HepG2 (cell line): ENCODE results near the gene IGF2BP3. TPM values are rescaled to one million over a fixed set of nuclear protein-coding genes. Genes with fewer than 3 reads are reported as not detected.

Experiments used
- BRCA1 ChIP-seq: sonication (generic); formaldehyde crosslinking; IDR thresholded peaks from 2 replicates; pipeline ENCODE4 v1.4.0; 2020; ENCODE audit warnings: missing genetic modification reagents
- CHD4 ChIP-seq: fragments of 200-600 bp; sonication (generic); IDR thresholded peaks from 2 replicates; pipeline ENCODE4 v1.7.0; 2017; ENCODE audit warnings: mild to moderate bottlenecking, low read length, borderline replicate concordance
- ELF1 ChIP-seq: sonication (generic); formaldehyde crosslinking; IDR thresholded peaks from 2 replicates; pipeline ENCODE4 v1.4.0; 2020; ENCODE audit warnings: missing genetic modification reagents
- GTF3A ChIP-seq: sonication (generic); formaldehyde crosslinking; conservative IDR thresholded peaks from 2 replicates; pipeline ENCODE4 v1.4.0; 2020; ENCODE audit warnings: mild to moderate bottlenecking, missing genetic modification reagents
- HOXA3 ChIP-seq: sonication (generic); formaldehyde crosslinking; IDR thresholded peaks from 2 replicates; pipeline ENCODE4 v1.5.0; 2020; ENCODE audit warnings: missing genetic modification reagents
- LBX2 ChIP-seq: sonication (generic); formaldehyde crosslinking; IDR thresholded peaks from 2 replicates; pipeline ENCODE4 v1.5.0; 2020; ENCODE audit warnings: missing genetic modification reagents, mild to moderate bottlenecking, borderline replicate concordance
- NRL ChIP-seq: sonication (generic); formaldehyde crosslinking; IDR thresholded peaks from 2 replicates; pipeline ENCODE4 v1.5.0; 2020; ENCODE audit warnings: missing genetic modification reagents, mild to moderate bottlenecking, moderate library complexity, borderline replicate concordance
- PCBP2 ChIP-seq: fragments of 200-400 bp; formaldehyde crosslinking; optimal IDR thresholded peaks from 2 replicates; pipeline ENCODE3; 2018; ENCODE audit warnings: low read length, low read depth; ENCODE audit not compliant: poor library complexity, severe bottlenecking
- RXRA ChIP-seq: sonication (generic); formaldehyde crosslinking; IDR thresholded peaks from 2 replicates; pipeline ENCODE4 v1.5.1; 2020; ENCODE audit warnings: missing genetic modification reagents
- SSRP1 ChIP-seq: IDR thresholded peaks from 2 replicates; pipeline ENCODE4 v1.6.1; 2016; ENCODE audit warnings: control low read depth
- ZBTB37 ChIP-seq: sonication (generic); formaldehyde crosslinking; IDR thresholded peaks from 2 replicates; pipeline ENCODE4 v1.4.0; 2020; ENCODE audit warnings: mild to moderate bottlenecking, missing genetic modification reagents
- ZNF382 ChIP-seq: sonication (generic); formaldehyde crosslinking; IDR thresholded peaks from 2 replicates; pipeline ENCODE4 v1.5.0; 2020; ENCODE audit warnings: missing genetic modification reagents, mild to moderate bottlenecking, borderline replicate concordance
- ZNF616 ChIP-seq: sonication (generic); formaldehyde crosslinking; IDR thresholded peaks from 2 replicates; pipeline ENCODE4 v1.5.0; 2020; ENCODE audit warnings: low read depth, mild to moderate bottlenecking, missing genetic modification reagents
- polyA plus RNA-seq, 8 experiments: library from polyadenylated mRNA; depleted of rRNA in 3 of 8; stranded (reverse) in 7 of 8; unstranded in 1 of 8; fragments of >200 nt; fragmentation: Illumina TruSeq in 4 of 8; extraction: Trizol in 4 of 8; gene quantifications; 2 replicates each; pipeline versions ENCODE4 v1.2.1 to v1.2.3, GENCODE V29; 2011 to 2016; ENCODE audit warnings: low read depth in 4 of 8, missing spikeins in 1 of 8, mixed read lengths in 1 of 8; ENCODE audit not compliant: insufficient read depth in 1 of 8
- total RNA-seq, 5 experiments: library from RNA; depleted of rRNA; stranded (reverse); fragments of >200 nt; fragmentation: Illumina TruSeq; extraction: Trizol; gene quantifications; 2 replicates each; pipeline ENCODE4 v1.2.3, GENCODE V29; 2016; ENCODE audit warnings: low read depth in 1 of 5
- TF ChIP-seq, protein P1 (sequence below): IDR thresholded peaks from 2 replicates; pipeline ENCODE4 v1.6.1; 2018; ENCODE audit warnings: missing genetic modification reagents
- TF ChIP-seq, protein P2 (sequence below): sonication (generic); formaldehyde crosslinking; IDR thresholded peaks from 2 replicates; pipeline ENCODE4 v1.4.0; 2020; ENCODE audit warnings: mild to moderate bottlenecking, missing genetic modification reagents
- TF ChIP-seq, protein P3 (sequence below): sonication (generic); formaldehyde crosslinking; IDR thresholded peaks from 2 replicates; pipeline ENCODE4 v1.4.0; 2020; ENCODE audit warnings: missing genetic modification reagents, borderline replicate concordance
- TF ChIP-seq, protein P4 (sequence below): sonication (generic); formaldehyde crosslinking; IDR thresholded peaks from 2 replicates; pipeline ENCODE4 v1.4.0; 2020; ENCODE audit warnings: mild to moderate bottlenecking, missing genetic modification reagents

Gene IGF2BP3
- total and polyA plus RNA-seq, 2 of the 13 experiments (the other 11 are each of a cell fraction or from before 2014, with no cell fraction given), result 37.7 to 39.5 TPM

GRCh38 chr7:23294549-23295400, 175.5 kb downstream of the IGF2BP3 start (continued):
- TF ChIP-seq PCBP2, result no peak
- TF ChIP-seq RXRA (CRISPR knock-in tag), result 0 out of 2 replicates have a peak, but pooled peaks have one; percentile 8
- TF ChIP-seq LBX2 (CRISPR knock-in tag), result no peak
- TF ChIP-seq, protein P1, sequence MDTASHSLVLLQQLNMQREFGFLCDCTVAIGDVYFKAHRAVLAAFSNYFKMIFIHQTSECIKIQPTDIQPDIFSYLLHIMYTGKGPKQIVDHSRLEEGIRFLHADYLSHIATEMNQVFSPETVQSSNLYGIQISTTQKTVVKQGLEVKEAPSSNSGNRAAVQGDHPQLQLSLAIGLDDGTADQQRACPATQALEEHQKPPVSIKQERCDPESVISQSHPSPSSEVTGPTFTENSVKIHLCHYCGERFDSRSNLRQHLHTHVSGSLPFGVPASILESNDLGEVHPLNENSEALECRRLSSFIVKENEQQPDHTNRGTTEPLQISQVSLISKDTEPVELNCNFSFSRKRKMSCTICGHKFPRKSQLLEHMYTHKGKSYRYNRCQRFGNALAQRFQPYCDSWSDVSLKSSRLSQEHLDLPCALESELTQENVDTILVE (CRISPR knock-in tag), result no peak; the same call in 1 of the 2 replicates
- peak; percentile 87; the same call in 1 of the 2 replicates for TF ChIP-seq CHD4
- no peak for TF ChIP-seq NRL (CRISPR knock-in tag)
- TF ChIP-seq SSRP1 (CRISPR knock-in tag), result peak; percentile 43; the same call in 1 of the 2 replicates
- TF ChIP-seq, protein P2, sequence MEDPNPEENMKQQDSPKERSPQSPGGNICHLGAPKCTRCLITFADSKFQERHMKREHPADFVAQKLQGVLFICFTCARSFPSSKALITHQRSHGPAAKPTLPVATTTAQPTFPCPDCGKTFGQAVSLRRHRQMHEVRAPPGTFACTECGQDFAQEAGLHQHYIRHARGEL (CRISPR knock-in tag), result no peak
- TF ChIP-seq ZNF616, result no peak
- TF ChIP-seq BRCA1 (CRISPR knock-in tag), result no peak
- no peak for TF ChIP-seq ELF1 (CRISPR knock-in tag)
- no peak for TF ChIP-seq GTF3A (CRISPR knock-in tag)
- TF ChIP-seq, protein P3, sequence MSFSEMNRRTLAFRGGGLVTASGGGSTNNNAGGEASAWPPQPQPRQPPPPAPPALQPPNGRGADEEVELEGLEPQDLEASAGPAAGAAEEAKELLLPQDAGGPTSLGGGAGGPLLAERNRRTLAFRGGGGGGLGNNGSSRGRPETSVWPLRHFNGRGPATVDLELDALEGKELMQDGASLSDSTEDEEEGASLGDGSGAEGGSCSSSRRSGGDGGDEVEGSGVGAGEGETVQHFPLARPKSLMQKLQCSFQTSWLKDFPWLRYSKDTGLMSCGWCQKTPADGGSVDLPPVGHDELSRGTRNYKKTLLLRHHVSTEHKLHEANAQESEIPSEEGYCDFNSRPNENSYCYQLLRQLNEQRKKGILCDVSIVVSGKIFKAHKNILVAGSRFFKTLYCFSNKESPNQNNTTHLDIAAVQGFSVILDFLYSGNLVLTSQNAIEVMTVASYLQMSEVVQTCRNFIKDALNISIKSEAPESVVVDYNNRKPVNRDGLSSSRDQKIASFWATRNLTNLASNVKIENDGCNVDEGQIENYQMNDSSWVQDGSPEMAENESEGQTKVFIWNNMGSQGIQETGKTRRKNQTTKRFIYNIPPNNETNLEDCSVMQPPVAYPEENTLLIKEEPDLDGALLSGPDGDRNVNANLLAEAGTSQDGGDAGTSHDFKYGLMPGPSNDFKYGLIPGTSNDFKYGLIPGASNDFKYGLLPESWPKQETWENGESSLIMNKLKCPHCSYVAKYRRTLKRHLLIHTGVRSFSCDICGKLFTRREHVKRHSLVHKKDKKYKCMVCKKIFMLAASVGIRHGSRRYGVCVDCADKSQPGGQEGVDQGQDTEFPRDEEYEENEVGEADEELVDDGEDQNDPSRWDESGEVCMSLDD (CRISPR knock-in tag), result no peak
- TF ChIP-seq HOXA3 (CRISPR knock-in tag), result peak; percentile 71
- TF ChIP-seq ZNF382, result no peak
- no peak for TF ChIP-seq ZBTB37 (CRISPR knock-in tag)
- TF ChIP-seq, protein P4, sequence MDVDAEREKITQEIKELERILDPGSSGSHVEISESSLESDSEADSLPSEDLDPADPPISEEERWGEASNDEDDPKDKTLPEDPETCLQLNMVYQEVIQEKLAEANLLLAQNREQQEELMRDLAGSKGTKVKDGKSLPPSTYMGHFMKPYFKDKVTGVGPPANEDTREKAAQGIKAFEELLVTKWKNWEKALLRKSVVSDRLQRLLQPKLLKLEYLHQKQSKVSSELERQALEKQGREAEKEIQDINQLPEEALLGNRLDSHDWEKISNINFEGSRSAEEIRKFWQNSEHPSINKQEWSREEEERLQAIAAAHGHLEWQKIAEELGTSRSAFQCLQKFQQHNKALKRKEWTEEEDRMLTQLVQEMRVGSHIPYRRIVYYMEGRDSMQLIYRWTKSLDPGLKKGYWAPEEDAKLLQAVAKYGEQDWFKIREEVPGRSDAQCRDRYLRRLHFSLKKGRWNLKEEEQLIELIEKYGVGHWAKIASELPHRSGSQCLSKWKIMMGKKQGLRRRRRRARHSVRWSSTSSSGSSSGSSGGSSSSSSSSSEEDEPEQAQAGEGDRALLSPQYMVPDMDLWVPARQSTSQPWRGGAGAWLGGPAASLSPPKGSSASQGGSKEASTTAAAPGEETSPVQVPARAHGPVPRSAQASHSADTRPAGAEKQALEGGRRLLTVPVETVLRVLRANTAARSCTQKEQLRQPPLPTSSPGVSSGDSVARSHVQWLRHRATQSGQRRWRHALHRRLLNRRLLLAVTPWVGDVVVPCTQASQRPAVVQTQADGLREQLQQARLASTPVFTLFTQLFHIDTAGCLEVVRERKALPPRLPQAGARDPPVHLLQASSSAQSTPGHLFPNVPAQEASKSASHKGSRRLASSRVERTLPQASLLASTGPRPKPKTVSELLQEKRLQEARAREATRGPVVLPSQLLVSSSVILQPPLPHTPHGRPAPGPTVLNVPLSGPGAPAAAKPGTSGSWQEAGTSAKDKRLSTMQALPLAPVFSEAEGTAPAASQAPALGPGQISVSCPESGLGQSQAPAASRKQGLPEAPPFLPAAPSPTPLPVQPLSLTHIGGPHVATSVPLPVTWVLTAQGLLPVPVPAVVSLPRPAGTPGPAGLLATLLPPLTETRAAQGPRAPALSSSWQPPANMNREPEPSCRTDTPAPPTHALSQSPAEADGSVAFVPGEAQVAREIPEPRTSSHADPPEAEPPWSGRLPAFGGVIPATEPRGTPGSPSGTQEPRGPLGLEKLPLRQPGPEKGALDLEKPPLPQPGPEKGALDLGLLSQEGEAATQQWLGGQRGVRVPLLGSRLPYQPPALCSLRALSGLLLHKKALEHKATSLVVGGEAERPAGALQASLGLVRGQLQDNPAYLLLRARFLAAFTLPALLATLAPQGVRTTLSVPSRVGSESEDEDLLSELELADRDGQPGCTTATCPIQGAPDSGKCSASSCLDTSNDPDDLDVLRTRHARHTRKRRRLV (CRISPR knock-in tag), result no peak
